H9 (cell line): ENCODE measurements around the gene STX8. TPM values are rescaled to one million over a fixed set of nuclear protein-coding genes. Genes with fewer than 3 reads are reported as not detected.

Experiments used
- DNase-seq: peaks from one replicate; pipeline ENCODE4 v3.0.0-alpha.2; 2017
- H2AFZ ChIP-seq: one replicate; pipeline ENCODE4 v1.6.1; 2013; ENCODE audit warnings: mild to moderate bottlenecking, low read length, control low read depth, moderate library complexity
- H2AK5ac ChIP-seq: 2 replicates; pipeline ENCODE4 v1.6.1; 2013; ENCODE audit warnings: low read length, control low read depth, mixed read lengths; ENCODE audit not compliant: insufficient read length
- H2BK120ac ChIP-seq: one replicate; pipeline ENCODE4 v1.6.1; 2013; ENCODE audit warnings: low read depth, mild to moderate bottlenecking, low read length, control low read depth, inconsistent platforms; ENCODE audit not compliant: poor library complexity, severe bottlenecking
- H2BK12ac ChIP-seq: 2 replicates; pipeline ENCODE4 v1.6.1; 2013; ENCODE audit warnings: low read length, control low read depth, mixed read lengths, low read depth; ENCODE audit not compliant: insufficient read length
- H2BK15ac ChIP-seq: 2 replicates; pipeline ENCODE4 v1.6.1; 2013; ENCODE audit warnings: low read depth, low read length, control low read depth
- H2BK20ac ChIP-seq: one replicate; pipeline ENCODE4 v1.6.1; 2013; ENCODE audit warnings: low read depth, mild to moderate bottlenecking, low read length, control low read depth, inconsistent platforms; ENCODE audit not compliant: poor library complexity, severe bottlenecking
- H2BK5ac ChIP-seq: 2 replicates; pipeline ENCODE4 v1.6.1; 2013; ENCODE audit warnings: low read length, control low read depth, mixed read lengths; ENCODE audit not compliant: insufficient read length
- H3K14ac ChIP-seq: 2 replicates; pipeline ENCODE4 v1.6.1; 2013; ENCODE audit warnings: low read length, control low read depth; ENCODE audit not compliant: insufficient read depth
- H3K18ac ChIP-seq: 2 replicates; pipeline ENCODE4 v1.6.1; 2013; ENCODE audit warnings: low read depth, mild to moderate bottlenecking, mixed read lengths, low read length, control low read depth; ENCODE audit not compliant: insufficient read length
- H3K23ac ChIP-seq: 2 replicates; pipeline ENCODE4 v1.6.1; 2013; ENCODE audit warnings: low read length, control low read depth, mixed read lengths, low read depth; ENCODE audit not compliant: insufficient read length
- H3K23me2 ChIP-seq: 2 replicates; pipeline ENCODE4 v1.6.1; 2013; ENCODE audit warnings: low read depth, mild to moderate bottlenecking, mixed read lengths, low read length, control low read depth; ENCODE audit not compliant: insufficient read length, poor library complexity, severe bottlenecking
- H3K27ac ChIP-seq: 2 replicates; pipeline ENCODE4 v1.5.1; 2013; ENCODE audit warnings: low read length, control low read depth, mixed read lengths, low read depth; ENCODE audit not compliant: insufficient read length
- H3K27me3 ChIP-seq: 2 replicates; pipeline ENCODE4 v1.6.1; 2013; ENCODE audit warnings: low read length, control low read depth, inconsistent platforms; ENCODE audit not compliant: insufficient read depth
- H3K4ac ChIP-seq: 2 replicates; pipeline ENCODE4 v1.6.1; 2013; ENCODE audit warnings: low read depth, mild to moderate bottlenecking, control low read depth, inconsistent platforms, low read length, moderate library complexity
- H3K4me1 ChIP-seq: 2 replicates; pipeline ENCODE4 v1.6.1; 2013; ENCODE audit warnings: low read length, control low read depth, inconsistent platforms; ENCODE audit not compliant: insufficient read depth
- H3K4me2 ChIP-seq: 2 replicates; pipeline ENCODE4 v1.6.1; 2013; ENCODE audit warnings: low read length, control low read depth, mixed read lengths; ENCODE audit not compliant: insufficient read length, insufficient read depth
- H3K56ac ChIP-seq: 2 replicates; pipeline ENCODE4 v1.6.1; 2013; ENCODE audit warnings: low read depth, mild to moderate bottlenecking, mixed read lengths, low read length, control low read depth; ENCODE audit not compliant: insufficient read length
- H3K79me1 ChIP-seq: 2 replicates; pipeline ENCODE4 v1.6.1; 2013; ENCODE audit warnings: low read depth, mild to moderate bottlenecking, moderate library complexity, low read length, control low read depth, inconsistent platforms; ENCODE audit not compliant: insufficient read depth, poor library complexity, severe bottlenecking
- H3K79me2 ChIP-seq: 2 replicates; pipeline ENCODE4 v1.6.1; 2013; ENCODE audit warnings: low read length, control low read depth, inconsistent platforms; ENCODE audit not compliant: insufficient read depth
- H3K9ac ChIP-seq: 2 replicates; pipeline ENCODE4 v1.6.1; 2013; ENCODE audit warnings: low read length, control low read depth, mixed read lengths; ENCODE audit not compliant: insufficient read length; ENCODE audit errors: extremely low read depth
- H3K9me3 ChIP-seq: one replicate; pipeline ENCODE4 v1.6.1; 2013; ENCODE audit warnings: low read depth, low read length, inconsistent platforms; ENCODE audit not compliant: control insufficient read depth
- H3T11ph ChIP-seq: one replicate; pipeline ENCODE4 v1.6.1; 2013; ENCODE audit warnings: mild to moderate bottlenecking, low read length, control low read depth, inconsistent platforms
- H4K20me1 ChIP-seq: one replicate; pipeline ENCODE4 v1.6.1; 2013; ENCODE audit not compliant: control insufficient read depth, insufficient read length, insufficient read depth
- H4K5ac ChIP-seq: 2 replicates; pipeline ENCODE4 v1.6.1; 2013; ENCODE audit warnings: low read depth, mild to moderate bottlenecking, mixed read lengths, low read length, control low read depth; ENCODE audit not compliant: insufficient read length
- H4K8ac ChIP-seq: replicated peaks from 2 replicates; pipeline ENCODE4 v1.6.1; 2013; ENCODE audit warnings: low read length, control low read depth, mixed read lengths, low read depth; ENCODE audit not compliant: insufficient read length
- H4K91ac ChIP-seq: 2 replicates; pipeline ENCODE4 v1.6.1; 2013; ENCODE audit warnings: low read depth, mild to moderate bottlenecking, moderate library complexity, mixed read lengths, low read length, control low read depth; ENCODE audit not compliant: insufficient read length
- H3K27ac Mint-ChIP-seq, 3 experiments: 2 replicates in 2 of 3; 3 replicates in 1 of 3; pipeline ENCODE4 v1.8.0; 2020 to 2021; ENCODE audit warnings: mixed read lengths in 3 of 3, mild to moderate bottlenecking in 1 of 3, moderate library complexity in 1 of 3
- H3K27me3 Mint-ChIP-seq: 2 replicates; pipeline ENCODE4 v1.8.0; 2021; ENCODE audit warnings: low read depth, mild to moderate bottlenecking, moderate library complexity, mixed read lengths
- H3K36me3 Mint-ChIP-seq, 3 experiments: 2 replicates in 2 of 3; 3 replicates in 1 of 3; pipeline ENCODE4 v1.8.0; 2020 to 2021; ENCODE audit warnings: low read depth in 3 of 3, mixed read lengths in 3 of 3; ENCODE audit not compliant: insufficient read depth in 1 of 3
- H3K4me1 Mint-ChIP-seq, 2 experiments: 2 replicates each; pipeline ENCODE4 v1.8.0; 2020; ENCODE audit warnings: mixed read lengths in 2 of 2
- H3K4me3 Mint-ChIP-seq, 2 experiments: 2 replicates in 1 of 2; 3 replicates in 1 of 2; pipeline ENCODE4 v1.8.0; 2020 to 2021; ENCODE audit warnings: mild to moderate bottlenecking in 2 of 2, mixed read lengths in 2 of 2, moderate library complexity in 1 of 2
- H3K9me3 Mint-ChIP-seq, 2 experiments: 2 replicates in 1 of 2; 3 replicates in 1 of 2; pipeline ENCODE4 v1.8.0; 2020; ENCODE audit warnings: mild to moderate bottlenecking in 2 of 2, mixed read lengths in 2 of 2, moderate library complexity in 1 of 2
- CTCF ChIP-seq: fragments of 200-600 bp; sonication (generic); conservative IDR thresholded peaks from 3 replicates; pipeline ENCODE4 v1.8.0; 2021; ENCODE audit warnings: antibody characterized with exemption, mild to moderate bottlenecking
- WGBS: extraction: QIAGEN DNeasy Blood & Tissue Kit; methylation state at CpG from one replicate; pipeline ENCODE4 v1.1.7; 2013; ENCODE audit warnings: missing lambda C conversion rate, low lambda C conversion rate, mixed read lengths; ENCODE audit not compliant: insufficient read length; ENCODE audit errors: extremely low coverage; 5-methylcytosine and 5-hydroxymethylcytosine counted together
- total RNA-seq: library from RNA; stranded (reverse); gene quantifications from 2 replicates; pipeline ENCODE4 v1.2.1, GENCODE V29; 2021

STX8 gene
- total RNA-seq, 1 experiment from 2014 or later = 55.1 TPM

GRCh38 chr17:9513266-9513665, 62.4 kb downstream of the STX8 start:
- Histone ChIP-seq H2BK20ac (no peak overlapping the region), H2AFZ (no peak overlapping the region), H4K20me1 (no peaks in the 10 kb centered on the region), H3K4ac (no peak overlapping the region), H2BK15ac (no peak overlapping the region), H2BK12ac (no peak overlapping the region), H4K8ac (no peak overlapping the region), H3K9ac (no peak overlapping the region), H3K27me3 (no peaks in the 10 kb centered on the region), H3K23ac (no peak overlapping the region), H2BK5ac (no peak overlapping the region), H3K4me1 (no peaks in the 10 kb centered on the region), H3K4me2 (no peak overlapping the region), H3K27ac (no peak overlapping the region), H2BK120ac (no peak overlapping the region), H3K14ac (no peak overlapping the region), H3K79me2 (no peaks in the 10 kb centered on the region), H3K23me2 (no peaks in the 10 kb centered on the region), H2AK5ac (no peak overlapping the region), H3K18ac (no peak overlapping the region), H3T11ph (no peak overlapping the region), H4K91ac (no peak overlapping the region), H3K56ac (no peak overlapping the region), H4K5ac (no peak overlapping the region), H3K9me3 (no peaks in the 10 kb centered on the region), H3K79me1 (no peaks in the 10 kb centered on the region)
- TF ChIP-seq CTCF = no peak
- WGBS = no CpG with 5 or more reads among the region's 2 CpGs
- H3K27ac Mint-ChIP-seq = no peak overlapping the region
- H3K27me3 Mint-ChIP-seq = no peaks in the 10 kb centered on the region
- no peak for DNase-seq
- H3K4me3 Mint-ChIP-seq = no peak overlapping the region
- peaks cover 3 to 11% of the 10 kb centered on the region in 2 experiments; a peak in 4 of 5 replicates for H3K9me3 Mint-ChIP-seq
- peaks cover 12 to 15% of the 10 kb centered on the region in 2 experiments for H3K4me1 Mint-ChIP-seq
- H3K36me3 Mint-ChIP-seq = peaks cover 0 to 3% (median 1%) of the 10 kb centered on the region in 3 experiments; a peak in 1 of 7 replicates
